DMS114 treated with DMSO at 0.1 percent for 48 hours (cell line): Measurements from ENCODE around the gene ARMS2.

Experiments used
- DNase-seq: peaks from one replicate; lab custom pipeline; 2025; ENCODE audit not compliant: unreplicated experiment; lab: John Stamatoyannopoulos, UW

ARMS2 gene

DNA sequence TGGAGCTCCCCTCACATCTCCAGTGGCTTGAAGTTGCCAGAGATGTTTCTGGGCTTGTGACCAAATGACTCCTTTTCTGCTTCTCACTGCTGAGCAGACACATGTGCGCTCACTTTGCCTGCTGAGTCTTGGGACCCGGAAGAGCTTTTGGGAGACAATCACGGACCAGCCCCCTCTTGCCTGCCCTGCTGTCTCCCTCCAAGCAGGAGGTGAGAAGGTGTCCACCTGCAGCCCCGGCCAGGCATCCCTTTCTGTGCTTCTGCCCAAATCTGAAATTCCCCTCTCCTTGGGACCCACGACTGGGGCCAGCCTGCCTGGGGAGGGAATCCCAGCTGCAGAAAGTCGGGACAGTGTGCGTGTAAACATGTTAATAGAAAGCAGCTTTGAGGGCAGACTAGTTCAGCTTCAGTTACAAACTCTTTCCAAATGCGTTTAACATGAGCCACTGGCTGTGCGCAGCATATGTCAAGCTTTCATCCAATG, 38.6 kb downstream of the ARMS2 start:
- no peak for DNase-seq

GRCh38 chr10:122493761-122494160, 39.3 kb downstream of the ARMS2 start:
- no peak for DNase-seq

GRCh38 chr10:122494173-122494820, 39.8 kb downstream of the ARMS2 start:
- DNase-seq, result no peak

- no peak for DNase-seq
These were observed 40.4 kb downstream of the ARMS2 start for GRCh38 chr10:122494833-122495232.

- DNase-seq, result no peak
These were observed 41.2 kb downstream of the ARMS2 start for GRCh38 chr10:122495406-122496340.

DNA sequence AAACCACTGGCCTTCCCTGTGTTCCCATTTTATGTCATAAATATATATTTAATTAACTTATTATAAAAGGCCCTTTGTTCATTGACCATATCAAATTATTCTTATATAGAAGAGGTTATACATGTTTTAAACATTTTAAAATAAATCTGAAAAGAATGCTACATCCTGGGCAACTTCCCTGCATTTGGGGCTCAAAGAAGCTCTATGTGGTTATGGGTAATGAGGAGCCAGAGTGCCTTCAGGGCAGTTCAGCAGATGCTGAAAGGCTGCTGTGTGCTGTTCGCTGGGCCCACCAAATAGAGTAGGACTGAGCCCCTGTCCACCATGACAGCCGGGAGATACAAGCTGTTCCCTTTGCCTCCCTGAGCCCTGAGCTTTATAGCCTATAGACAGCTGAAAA, 42.8 kb downstream of the ARMS2 start:
- DNase-seq, result no peak

DNA sequence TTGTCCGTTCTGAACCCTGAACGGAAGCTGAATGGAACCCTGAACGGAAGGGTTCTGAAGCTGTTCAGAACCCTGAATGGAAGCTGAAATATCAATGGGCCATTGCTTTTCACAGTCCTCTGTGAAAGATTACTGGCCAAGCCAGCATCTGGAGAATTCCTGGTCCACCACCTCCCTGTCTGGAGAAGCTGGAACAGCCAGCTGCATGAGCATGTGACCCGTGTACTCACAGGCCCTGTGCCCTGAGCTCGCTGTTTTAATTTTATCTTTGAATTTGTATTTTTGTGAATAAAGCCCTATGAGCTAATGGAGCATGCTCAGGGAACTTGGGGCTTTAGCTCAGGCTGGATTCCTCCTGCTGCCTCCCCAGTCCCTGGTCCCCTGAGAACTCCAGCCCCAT, 44.1 kb downstream of the ARMS2 start:
- no peak for DNase-seq

DNA sequence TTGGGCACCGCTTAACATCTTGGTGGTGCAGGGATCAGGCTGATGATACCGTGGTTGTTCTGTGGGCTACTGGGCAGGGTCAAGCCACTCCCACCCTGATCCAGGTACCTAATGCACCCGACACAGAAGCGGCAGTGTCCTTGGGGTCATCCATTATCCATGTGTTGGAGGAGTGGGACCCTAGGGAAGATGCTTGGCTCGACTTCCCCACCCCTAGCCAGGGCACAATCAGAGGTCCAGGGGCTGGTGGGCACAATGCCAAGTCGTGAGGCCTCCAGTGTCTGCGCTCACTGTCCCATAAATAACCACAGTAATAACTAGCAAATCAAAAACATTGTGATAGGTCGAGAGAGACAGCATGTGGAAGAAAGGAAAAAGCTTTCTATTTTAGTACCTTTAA, 44.6 kb downstream of the ARMS2 start:
- no peak for DNase-seq

DNA sequence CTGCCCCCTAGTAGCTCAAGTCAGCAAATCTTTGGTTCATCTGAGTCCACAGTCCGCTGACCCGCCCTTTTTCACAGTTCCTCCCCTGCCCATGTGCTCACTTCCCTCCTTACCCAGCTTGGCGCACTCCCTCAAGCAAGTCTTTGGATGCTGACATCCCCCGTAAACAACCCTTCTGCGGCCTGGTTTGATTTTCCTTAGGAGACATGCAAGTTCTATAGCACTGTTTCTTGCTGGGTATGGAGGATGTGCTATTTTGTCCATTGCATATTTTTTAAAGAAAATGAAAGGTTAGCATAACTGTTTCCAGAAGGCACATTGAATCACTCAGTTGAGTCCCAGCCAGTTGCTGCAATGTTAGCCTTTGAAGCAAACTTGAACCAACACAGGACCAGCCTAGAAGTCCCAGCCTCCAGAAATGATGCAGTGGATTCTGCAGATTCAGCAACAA, 45.1 kb downstream of the ARMS2 start:
- DNase-seq, result no peak

GRCh38 chr10:122500194-122500593, 45.7 kb downstream of the ARMS2 start:
- DNase-seq, result no peak

DNA sequence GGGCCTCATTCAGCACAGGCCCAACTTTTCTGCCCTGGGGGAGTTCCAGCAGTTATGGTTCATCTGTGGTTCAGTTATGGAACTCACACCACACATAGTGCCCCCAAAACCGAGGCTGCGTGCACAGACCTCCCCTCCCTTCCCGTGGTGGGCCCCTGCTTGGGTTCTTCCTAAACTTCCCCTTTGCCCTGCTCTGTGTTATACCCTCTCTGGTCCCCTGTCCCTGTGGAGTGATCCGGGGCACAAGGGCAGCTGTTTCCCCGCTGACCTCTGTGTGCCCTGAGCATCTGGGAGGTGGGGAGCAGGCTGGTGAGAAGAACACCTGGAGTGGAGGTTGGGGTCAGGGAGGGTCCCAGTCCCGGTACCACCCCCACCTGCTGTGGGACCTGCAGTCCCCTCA, 46.3 kb downstream of the ARMS2 start:
- no peak for DNase-seq

DNA sequence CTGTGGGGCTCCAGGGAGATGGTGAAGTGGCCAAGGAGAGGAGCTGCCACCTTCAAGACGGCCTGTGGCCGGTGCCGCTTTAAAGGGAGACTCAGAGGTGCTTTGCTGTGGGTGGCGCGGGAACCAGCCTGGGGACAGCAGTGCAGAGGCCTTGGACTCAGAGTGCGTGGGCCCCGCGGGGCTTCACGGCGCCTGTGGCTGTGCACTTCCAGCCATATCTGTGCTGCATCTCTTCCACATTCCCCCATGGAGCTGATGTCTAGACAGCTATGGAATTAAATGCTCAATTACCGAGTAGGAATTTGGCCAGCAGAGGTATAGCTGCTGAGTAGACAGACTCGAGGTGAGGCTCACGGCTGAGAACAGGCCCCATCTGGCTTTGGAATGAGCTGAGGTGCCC, 48.6 kb downstream of the ARMS2 start:
- DNase-seq, result no peak

DNA sequence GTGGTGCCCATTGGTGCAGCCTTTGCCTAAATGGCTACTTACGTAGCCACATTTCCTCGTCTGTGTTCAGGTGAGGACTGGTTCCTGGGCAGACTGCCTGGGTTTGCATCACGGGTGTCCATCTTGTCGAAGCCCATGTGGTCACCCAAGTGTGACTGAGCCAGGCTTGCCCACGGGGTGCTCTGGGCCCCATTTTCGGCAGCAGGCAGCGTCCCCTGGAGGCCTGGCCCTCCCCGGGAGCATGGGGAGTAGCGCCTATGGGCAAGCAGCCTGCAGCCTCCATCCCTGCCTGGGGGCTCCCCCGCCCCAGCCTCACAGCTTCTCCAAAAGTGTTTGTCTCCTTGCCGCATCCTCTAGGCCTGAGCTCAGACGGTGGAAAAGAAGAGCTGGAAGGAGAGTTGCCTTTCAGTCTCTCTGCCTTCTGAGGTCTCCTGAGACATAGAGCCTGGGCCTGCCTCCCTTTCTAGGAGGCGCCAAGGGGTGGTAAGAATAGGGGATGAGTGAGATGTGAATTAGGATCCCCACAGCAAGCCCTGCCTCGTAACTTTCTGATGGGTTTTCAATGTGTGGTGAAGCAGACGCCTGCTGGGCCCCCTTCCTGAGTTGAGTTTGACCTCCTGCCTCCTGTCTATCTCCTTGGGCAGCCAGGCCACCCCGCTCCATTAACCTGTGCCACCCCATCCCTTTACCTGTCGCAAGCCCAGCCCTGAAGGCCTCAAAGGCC, 49.6 kb downstream of the ARMS2 start:
- no peak for DNase-seq

DNA sequence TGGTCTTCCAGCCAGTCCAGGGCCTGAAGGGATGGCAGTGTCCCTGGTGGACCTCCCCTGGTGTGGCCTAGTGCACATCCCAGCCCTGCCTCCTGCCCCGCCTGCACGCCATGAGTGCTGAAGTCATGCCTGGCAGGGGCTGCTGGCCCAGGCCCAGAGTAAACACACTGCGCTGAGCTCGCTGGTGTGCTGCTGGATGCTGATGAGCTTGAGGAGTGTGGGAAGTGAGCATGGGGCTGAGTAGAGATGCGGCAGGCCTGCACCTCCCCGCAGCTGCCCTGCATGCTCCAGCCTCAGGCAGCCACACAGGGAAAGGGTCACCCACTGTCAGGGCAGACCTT, 50.1 kb downstream of the ARMS2 start:
- no peak for DNase-seq

DNA sequence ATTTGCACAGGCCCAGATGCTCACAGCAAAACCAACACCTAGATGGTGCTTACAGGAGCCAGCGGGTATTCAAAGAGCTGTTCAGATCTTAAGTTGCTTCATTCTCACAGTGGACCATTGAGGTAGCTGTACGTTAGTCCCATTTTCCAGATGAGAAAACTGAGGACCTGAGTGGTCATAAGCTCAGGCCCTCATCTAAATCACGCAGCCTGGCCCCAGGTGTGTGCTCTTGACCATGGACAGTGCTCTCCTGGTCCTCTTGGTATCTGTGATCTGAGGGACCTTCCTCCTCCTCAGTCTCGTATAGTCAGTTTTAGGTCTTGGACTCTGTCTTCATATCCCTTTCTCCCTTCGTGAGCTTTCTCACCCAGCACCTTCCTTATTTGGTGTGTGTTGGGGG, 50.6 kb downstream of the ARMS2 start:
- DNase-seq, result no peak

GRCh38 chr10:122505885-122506645, 51.6 kb downstream of the ARMS2 start:
- DNase-seq, result no peak
